MCF 10A (cell line): ENCODE measurements around the gene MBD3L1. TPM values are rescaled to one million over a fixed set of nuclear protein-coding genes. Genes with fewer than 3 reads are reported as not detected.

Experiments used
- BruUV-seq: library from RNA; stranded (reverse); fragments of 400-500 nt; replicated peaks from 2 replicates; lab custom pipeline; 2021; lab: Mats Ljungman, UMichigan
- CTCF ChIA-PET: fragments of 300-600 bp; sonication (Branson Sonifier 250); formaldehyde crosslinking; extraction: SDS; loops from one replicate; lab custom pipeline; 2021; ENCODE audit warnings: antibody characterized with exemption, inconsistent platforms; lab: Yijun Ruan, JAX
- POLR2A ChIA-PET: fragments of 300-600, 350-650 bp; sonication (Branson Sonifier 250); formaldehyde crosslinking; extraction: SDS; loops from one replicate; lab custom pipeline; 2020; ENCODE audit warnings: antibody characterized with exemption, inconsistent platforms; lab: Yijun Ruan, JAX
- DNase-seq: peaks from one replicate; pipeline ENCODE4 v3.0.0-alpha.2; 2018; ENCODE audit not compliant: unreplicated experiment
- H3K27ac Mint-ChIP-seq: one replicate; pipeline ENCODE4 v1.8.0; 2022; ENCODE audit warnings: mild to moderate bottlenecking, low read depth, mixed read lengths; ENCODE audit not compliant: unreplicated experiment
- H3K27me3 Mint-ChIP-seq: one replicate; pipeline ENCODE4 v1.8.0; 2022; ENCODE audit warnings: mixed read lengths; ENCODE audit not compliant: insufficient read depth, unreplicated experiment
- H3K36me3 Mint-ChIP-seq: one replicate; pipeline ENCODE4 v1.8.0; 2022; ENCODE audit warnings: mild to moderate bottlenecking, moderate library complexity, mixed read lengths; ENCODE audit not compliant: insufficient read depth, unreplicated experiment
- H3K4me1 Mint-ChIP-seq: one replicate; pipeline ENCODE4 v1.8.0; 2022; ENCODE audit warnings: mixed read lengths; ENCODE audit not compliant: insufficient read depth, unreplicated experiment
- H3K4me3 Mint-ChIP-seq: one replicate; pipeline ENCODE4 v1.8.0; 2022; ENCODE audit warnings: mild to moderate bottlenecking, moderate library complexity, mixed read lengths; ENCODE audit not compliant: unreplicated experiment
- H3K9me3 Mint-ChIP-seq: one replicate; pipeline ENCODE4 v1.8.0; 2022; ENCODE audit warnings: mixed read lengths; ENCODE audit not compliant: unreplicated experiment
- CTCF ChIP-seq: fragments of 200-600 bp; IDR thresholded peaks from one replicate; pipeline ENCODE4 v1.8.0; 2022; ENCODE audit warnings: antibody characterized with exemption, mild to moderate bottlenecking; ENCODE audit not compliant: unreplicated experiment
- intact Hi-C: fragments of 100-400 bp; cut with micrococcal nuclease; formaldehyde crosslinking; loops from 2 replicates; pipeline ENCODE4 v1.14.1; 2022
- total RNA-seq: library from RNA; stranded (reverse); gene quantifications from 2 replicates; pipeline ENCODE4 v1.2.3, GENCODE V29; 2022

The MBD3L1 gene
- total RNA-seq, 1 experiment from 2014 or later, result not detected

GRCh38 chr19:8821748-8822241, 10.4 kb upstream of the MBD3L1 start:
- H3K36me3 Mint-ChIP-seq, result peaks cover 74% of the 10 kb centered on the region
- no peak overlapping the region for H3K4me3 Mint-ChIP-seq
- no peaks in the 10 kb centered on the region for H3K4me1 Mint-ChIP-seq
- no TSS peak for BruUV-seq
- intact Hi-C loops, result no loop called here
- H3K27me3 Mint-ChIP-seq, result no peaks in the 10 kb centered on the region
- H3K27ac Mint-ChIP-seq, result no peak overlapping the region
- no peak for TF ChIP-seq CTCF
- POLR2A ChIA-PET, result no interaction called here
- no peak for DNase-seq
- peaks cover 25% of the 10 kb centered on the region for H3K9me3 Mint-ChIP-seq
- CTCF ChIA-PET, result interaction anchor here (0.7 kb wide), 1 partner anchor 272 kb away, joined by 4 read pairs; no protein-coding TSS in a partner anchor

- no TSS peak for BruUV-seq
- intact Hi-C loops, result no loop called here
- Mint-ChIP-seq H3K4me3 (no peak overlapping the region), H3K36me3 (peaks cover 51% of the 10 kb centered on the region), H3K27ac (no peak overlapping the region), H3K9me3 (peaks cover 7% of the 10 kb centered on the region), H3K4me1 (peaks cover 5% of the 10 kb centered on the region), H3K27me3 (no peaks in the 10 kb centered on the region)
- no peak for TF ChIP-seq CTCF
- CTCF ChIA-PET, result no interaction called here
- POLR2A ChIA-PET, result no interaction called here
- DNase-seq, result no peak
Measured at GRCh38 chr19:8826371-8826770, 5.8 kb upstream of the MBD3L1 start.

DNA sequence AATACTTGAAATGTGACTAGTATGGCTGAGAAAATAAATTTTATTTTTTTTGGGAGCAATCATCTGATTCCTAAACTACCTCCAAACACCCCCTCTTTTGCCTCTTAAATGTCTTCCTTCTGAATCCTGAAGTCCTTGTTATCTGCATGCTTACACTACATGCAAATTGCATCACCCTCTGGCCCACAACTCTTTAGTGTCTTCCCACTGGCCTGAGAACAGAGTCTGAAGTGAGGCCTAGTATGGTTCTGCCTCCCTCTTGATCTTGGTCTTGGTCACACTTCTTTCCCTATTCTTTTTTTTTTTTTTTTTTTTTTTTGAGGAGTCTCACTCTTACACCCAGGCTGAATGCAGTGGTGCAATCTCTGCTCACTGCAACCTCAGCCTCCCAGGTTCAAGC, 4.9 kb upstream of the MBD3L1 start:
- POLR2A ChIA-PET, result no interaction called here
- peaks cover 49% of the 10 kb centered on the region for H3K36me3 Mint-ChIP-seq
- no TSS peak for BruUV-seq
- intact Hi-C loops, result no loop called here
- H3K9me3 Mint-ChIP-seq, result peaks cover 7% of the 10 kb centered on the region
- H3K27ac Mint-ChIP-seq, result no peak overlapping the region
- no peak for TF ChIP-seq CTCF
- peaks cover 5% of the 10 kb centered on the region for H3K4me1 Mint-ChIP-seq
- DNase-seq, result no peak
- CTCF ChIA-PET, result no interaction called here
- H3K4me3 Mint-ChIP-seq, result no peak overlapping the region
- no peaks in the 10 kb centered on the region for H3K27me3 Mint-ChIP-seq

- DNase-seq, result no peak
- intact Hi-C loops, result loop anchor here (5.0 kb wide), 1 partner anchor 311 kb away; the partner anchor contains the start of gene ZNF317
- Mint-ChIP-seq H3K4me1 (peaks cover 5% of the 10 kb centered on the region), H3K9me3 (no peaks in the 10 kb centered on the region), H3K36me3 (peaks cover 28% of the 10 kb centered on the region), H3K27ac (peak overlapping the region; percentile 97), H3K4me3 (peak overlapping the region; percentile 82), H3K27me3 (no peaks in the 10 kb centered on the region)
- no peak for TF ChIP-seq CTCF
- ChIA-PET POLR2A (interaction anchor here (0.6 to 1.1 kb wide), 2 partner anchors 15 to 357 kb away, joined by 3 to 6 read pairs; no protein-coding TSS in a partner anchor), CTCF (interaction anchor here (0.6 to 1.5 kb wide), 4 partner anchors 169 to 743 kb away, joined by 3 to 4 read pairs (median 3); no protein-coding TSS in a partner anchor)
- TSS peak; percentile 29 for BruUV-seq
Measured at GRCh38 chr19:8831373-8831772, 804 bp upstream of the MBD3L1 start.
